OCI-LY1 (cell line): ENCODE results near the gene CIZ1.

Experiments
- EZH2 ChIP-seq: fragments of 200-600 bp; sonication (generic), shearing (Covaris generic); IDR thresholded peaks from 2 replicates; pipeline ENCODE4 v1.8.0; 2017; ENCODE audit warnings: borderline replicate concordance, mixed run types, mild to moderate bottlenecking, antibody characterized with exemption, low read length, moderate library complexity, mixed read lengths
- TF ChIP-seq, protein P1 (sequence below): fragments of 200-600 bp; sonication (generic), shearing (Covaris generic); IDR thresholded peaks from 2 replicates; pipeline ENCODE4 v1.5.1; 2017; ENCODE audit warnings: mild to moderate bottlenecking, antibody characterized with exemption, low read length, moderate library complexity, mixed read lengths

DNA sequence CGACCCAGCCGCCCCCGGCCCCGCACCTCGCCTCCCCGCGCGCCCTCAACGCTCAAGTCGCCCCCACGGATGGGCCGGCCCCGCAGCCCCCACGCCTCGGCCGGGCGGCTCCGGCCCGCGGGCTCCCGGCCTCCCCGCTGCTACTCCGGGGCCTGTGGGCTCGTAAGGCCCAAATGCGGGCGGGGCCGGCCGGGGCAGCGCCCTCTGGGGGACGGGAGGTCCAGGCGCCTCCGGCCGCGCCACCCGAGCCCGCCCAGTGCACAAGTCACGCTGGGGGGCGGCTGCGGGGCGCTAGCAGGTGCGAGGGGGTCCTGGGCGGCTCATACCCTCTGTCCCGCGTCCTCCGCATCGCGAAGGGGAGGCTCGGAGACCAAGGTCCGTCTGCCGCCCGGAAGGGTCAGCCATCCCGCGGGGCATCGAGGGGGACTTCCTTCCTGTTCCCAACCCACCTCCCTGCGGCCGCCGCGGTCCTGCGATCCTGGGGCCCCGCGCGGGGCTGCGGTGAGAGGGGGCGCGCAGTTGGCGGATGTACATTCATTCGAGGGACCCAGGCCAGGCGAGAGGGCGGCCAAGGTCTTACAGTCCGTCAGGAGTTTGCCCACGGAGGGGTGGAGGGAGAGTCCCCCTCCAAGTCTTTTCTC lies at the start of gene CIZ1:
- TF ChIP-seq, protein P1, sequence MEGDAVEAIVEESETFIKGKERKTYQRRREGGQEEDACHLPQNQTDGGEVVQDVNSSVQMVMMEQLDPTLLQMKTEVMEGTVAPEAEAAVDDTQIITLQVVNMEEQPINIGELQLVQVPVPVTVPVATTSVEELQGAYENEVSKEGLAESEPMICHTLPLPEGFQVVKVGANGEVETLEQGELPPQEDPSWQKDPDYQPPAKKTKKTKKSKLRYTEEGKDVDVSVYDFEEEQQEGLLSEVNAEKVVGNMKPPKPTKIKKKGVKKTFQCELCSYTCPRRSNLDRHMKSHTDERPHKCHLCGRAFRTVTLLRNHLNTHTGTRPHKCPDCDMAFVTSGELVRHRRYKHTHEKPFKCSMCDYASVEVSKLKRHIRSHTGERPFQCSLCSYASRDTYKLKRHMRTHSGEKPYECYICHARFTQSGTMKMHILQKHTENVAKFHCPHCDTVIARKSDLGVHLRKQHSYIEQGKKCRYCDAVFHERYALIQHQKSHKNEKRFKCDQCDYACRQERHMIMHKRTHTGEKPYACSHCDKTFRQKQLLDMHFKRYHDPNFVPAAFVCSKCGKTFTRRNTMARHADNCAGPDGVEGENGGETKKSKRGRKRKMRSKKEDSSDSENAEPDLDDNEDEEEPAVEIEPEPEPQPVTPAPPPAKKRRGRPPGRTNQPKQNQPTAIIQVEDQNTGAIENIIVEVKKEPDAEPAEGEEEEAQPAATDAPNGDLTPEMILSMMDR = peak; percentile 75
- TF ChIP-seq EZH2 = no peak
